OCI-LY7 (cell line): Measurements from ENCODE around the gene KLHL8. TPM values are rescaled to one million over a fixed set of nuclear protein-coding genes. Genes with fewer than 3 reads are reported as not detected.

ENCODE experiments used
- BruUV-seq: library from RNA; stranded (reverse); fragments of 400-500 nt; replicated peaks from 2 replicates; lab custom pipeline; 2021; lab: Mats Ljungman, UMichigan
- CTCF ChIA-PET: fragments of 300-600 bp; sonication (Branson Sonifier 250); formaldehyde crosslinking; loops from one replicate; lab custom pipeline; 2022; ENCODE audit warnings: antibody characterized with exemption; ENCODE audit not compliant: unreplicated experiment; lab: Charles Lee
- POLR2A ChIA-PET: fragments of 300-600 bp; sonication (Branson Sonifier 250); formaldehyde crosslinking; loops from one replicate; lab custom pipeline; 2022; ENCODE audit warnings: antibody characterized with exemption; lab: Charles Lee
- DNase-seq: peaks from one replicate; pipeline ENCODE4 v3.0.0-alpha.2; 2015; ENCODE audit warnings: low spot score
- H2AFZ ChIP-seq: fragments of 200-600 bp; sonication (generic), shearing (Covaris generic); 2 replicates; pipeline ENCODE4 v1.6.1; 2014; ENCODE audit warnings: mild to moderate bottlenecking, antibody characterized with exemption, low read length, moderate library complexity
- H3K27ac ChIP-seq: fragments of 200-600 bp; sonication (generic); 2 replicates; pipeline ENCODE4 v1.5.1; 2014; ENCODE audit warnings: mixed run types, low read depth, mild to moderate bottlenecking, moderate library complexity, low read length, inconsistent platforms; ENCODE audit not compliant: poor library complexity, severe bottlenecking
- H3K36me3 ChIP-seq: fragments of 200-600 bp; sonication (generic); 2 replicates; pipeline ENCODE4 v1.6.1; 2014; ENCODE audit warnings: mild to moderate bottlenecking, antibody characterized with exemption, low read length, moderate library complexity, mixed read lengths; ENCODE audit not compliant: insufficient read depth
- H3K4me1 ChIP-seq: fragments of 200-600 bp; sonication (generic); 2 replicates; pipeline ENCODE4 v1.5.1; 2014; ENCODE audit warnings: mild to moderate bottlenecking, low read length; ENCODE audit not compliant: insufficient read depth, poor library complexity, severe bottlenecking
- H3K4me2 ChIP-seq: fragments of 200-600 bp; sonication (generic); 2 replicates; pipeline ENCODE4 v1.6.1; 2014; ENCODE audit warnings: mild to moderate bottlenecking, low read length
- H3K4me3 ChIP-seq: fragments of 200-600 bp; sonication (generic); 2 replicates; pipeline ENCODE4 v1.5.1; 2014; ENCODE audit warnings: mild to moderate bottlenecking, low read depth, low read length; ENCODE audit not compliant: poor library complexity, severe bottlenecking
- H3K79me2 ChIP-seq: fragments of 200-600 bp; sonication (generic); 2 replicates; pipeline ENCODE4 v1.6.1; 2016; ENCODE audit warnings: low read depth, mild to moderate bottlenecking, low read length, moderate library complexity, mixed read lengths; ENCODE audit not compliant: insufficient read depth
- H3K9me2 ChIP-seq: fragments of 200-600 bp; sonication (generic); 2 replicates; pipeline ENCODE4 v1.6.1; 2016; ENCODE audit warnings: mild to moderate bottlenecking, low read length, mixed read lengths; ENCODE audit not compliant: insufficient read depth
- H3K9me3 ChIP-seq: fragments of 200-600 bp; sonication (generic); 2 replicates; pipeline ENCODE4 v1.6.1; 2014; ENCODE audit warnings: mild to moderate bottlenecking, mixed run types, low read length, mixed read lengths
- H4K20me1 ChIP-seq: fragments of 200-600 bp; sonication (generic); 2 replicates; pipeline ENCODE4 v1.6.1; 2014; ENCODE audit warnings: mild to moderate bottlenecking, antibody characterized with exemption, low read length, moderate library complexity, mixed read lengths; ENCODE audit not compliant: insufficient read depth
- CTCF ChIP-seq: fragments of 200-600 bp; sonication (generic); conservative IDR thresholded peaks from 2 replicates; pipeline ENCODE4 v1.5.1; 2014; ENCODE audit warnings: mild to moderate bottlenecking, antibody characterized with exemption, low read length, moderate library complexity, mixed read lengths
- EZH2phosphoT487 ChIP-seq: fragments of 200-600 bp; sonication (generic); IDR thresholded peaks from 2 replicates; pipeline ENCODE4 v1.6.1; 2018; ENCODE audit warnings: low read depth, borderline replicate concordance, mild to moderate bottlenecking, mixed run types, antibody characterized with exemption, low read length, moderate library complexity, mixed read lengths
- intact Hi-C: fragments of 100-400 bp; cut with micrococcal nuclease; formaldehyde crosslinking; loops from one replicate; pipeline ENCODE4 v1.10.0; 2022; ENCODE audit not compliant: unreplicated experiment
- total RNA-seq, 2 experiments: library from RNA; depleted of rRNA in 1 of 2; stranded (reverse); fragments of >200 nt in 1 of 2; shearing (Covaris generic) in 1 of 2; gene quantifications; 2 replicates each; pipeline ENCODE4 v1.2.3, GENCODE V29; 2014 to 2022

The KLHL8 gene
- total RNA-seq, 2 experiments from 2014 or later: 9.0 to 23.4 TPM

- TF ChIP-seq CTCF (no peak), EZH2phosphoT487 (no peak)
- intact Hi-C loops: no loop called here
- no peaks in the 10 kb centered on the region for H3K79me2 ChIP-seq
- H3K9me3 ChIP-seq: no peaks in the 10 kb centered on the region
- no peak overlapping the region for H3K27ac ChIP-seq
- POLR2A ChIA-PET: interaction anchor here (0.7 kb wide), 1 partner anchor 1226 kb away, joined by 3 read pairs; no protein-coding TSS in a partner anchor
- H3K36me3 ChIP-seq: no peaks in the 10 kb centered on the region
- H3K4me1 ChIP-seq: no peaks in the 10 kb centered on the region
- DNase-seq: no peak
- CTCF ChIA-PET: no interaction called here
- H4K20me1 ChIP-seq: no peaks in the 10 kb centered on the region
- no peak overlapping the region for H3K4me2 ChIP-seq
- no peak overlapping the region for H3K4me3 ChIP-seq
- no peak overlapping the region for H2AFZ ChIP-seq
- H3K9me2 ChIP-seq: no peaks in the 10 kb centered on the region
- BruUV-seq: no TSS peak
Measured at GRCh38 chr4:87260477-87260876, 40.1 kb upstream of the KLHL8 start.

GRCh38 chr4:87258677-87259076 lies 38.3 kb upstream of the KLHL8 start:
- Histone ChIP-seq H3K4me3 (no peak overlapping the region), H3K4me2 (no peak overlapping the region), H3K9me3 (no peaks in the 10 kb centered on the region), H3K9me2 (no peaks in the 10 kb centered on the region), H4K20me1 (no peaks in the 10 kb centered on the region), H3K79me2 (no peaks in the 10 kb centered on the region), H3K36me3 (no peaks in the 10 kb centered on the region), H3K4me1 (no peaks in the 10 kb centered on the region), H3K27ac (no peak overlapping the region), H2AFZ (no peak overlapping the region)
- ChIA-PET CTCF (no interaction called here), POLR2A (interaction anchor here (0.6 kb wide), 1 partner anchor 821 kb away, joined by 5 read pairs; no protein-coding TSS in a partner anchor)
- intact Hi-C loops: no loop called here
- TF ChIP-seq EZH2phosphoT487 (no peak), CTCF (no peak)
- DNase-seq: no peak
- BruUV-seq: no TSS peak

GRCh38 chr4:87257523-87257922 lies 37.1 kb upstream of the KLHL8 start:
- no peaks in the 10 kb centered on the region for H3K9me3 ChIP-seq
- no peaks in the 10 kb centered on the region for H3K9me2 ChIP-seq
- intact Hi-C loops: no loop called here
- H4K20me1 ChIP-seq: no peaks in the 10 kb centered on the region
- CTCF ChIA-PET: no interaction called here
- H3K4me2 ChIP-seq: no peak overlapping the region
- no peak for DNase-seq
- no peak for TF ChIP-seq EZH2phosphoT487
- no peak for TF ChIP-seq CTCF
- H3K79me2 ChIP-seq: no peaks in the 10 kb centered on the region
- H3K4me1 ChIP-seq: no peaks in the 10 kb centered on the region
- no TSS peak for BruUV-seq
- POLR2A ChIA-PET: no interaction called here
- H3K4me3 ChIP-seq: no peak overlapping the region
- no peak overlapping the region for H3K27ac ChIP-seq
- no peak overlapping the region for H2AFZ ChIP-seq
- H3K36me3 ChIP-seq: no peaks in the 10 kb centered on the region
